ENCODE measurements around the gene RIC3.
"Not testable (repeated sequence)": the region's sequence is repeated elsewhere in the genome, so short reads cannot be mapped to it uniquely, and the experiment has no call there.

The RIC3 gene

GRCh38 chr11:8190431-8190830, 21.6 kb upstream of the RIC3 start:
- no peak for DNase-seq (ENCODE audit: low read depth in 2 of 2)

GRCh38 chr11:8186429-8186828, 17.6 kb upstream of the RIC3 start:
- no peak for DNase-seq (ENCODE audit: low read depth in 2 of 2)

DNA sequence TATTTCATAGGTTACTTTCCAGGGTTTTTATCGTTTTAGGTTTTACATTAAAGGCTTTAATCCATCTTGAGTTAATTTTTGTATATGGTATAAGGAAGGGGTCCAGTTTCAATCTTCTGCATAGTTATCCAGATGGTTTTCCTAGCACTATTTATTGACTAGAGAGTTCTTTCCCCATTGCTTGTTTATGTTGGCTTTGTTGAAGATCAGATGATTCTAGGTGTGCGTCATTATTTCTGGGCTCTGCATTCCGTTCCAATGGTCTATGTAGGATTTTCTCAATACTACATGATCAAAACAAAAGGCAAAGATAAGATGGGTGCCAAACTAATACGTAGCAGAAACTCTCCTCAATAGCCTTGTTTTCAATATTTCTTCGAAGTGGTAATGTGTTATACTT, 14.3 kb upstream of the RIC3 start:
- DNase-seq (ENCODE audit: low read depth in 2 of 2) = no peak

- DNase-seq (ENCODE audit: low read depth in 2 of 2) = no peak
Observed at GRCh38 chr11:8180469-8180868, 11.6 kb upstream of the RIC3 start.

DNA sequence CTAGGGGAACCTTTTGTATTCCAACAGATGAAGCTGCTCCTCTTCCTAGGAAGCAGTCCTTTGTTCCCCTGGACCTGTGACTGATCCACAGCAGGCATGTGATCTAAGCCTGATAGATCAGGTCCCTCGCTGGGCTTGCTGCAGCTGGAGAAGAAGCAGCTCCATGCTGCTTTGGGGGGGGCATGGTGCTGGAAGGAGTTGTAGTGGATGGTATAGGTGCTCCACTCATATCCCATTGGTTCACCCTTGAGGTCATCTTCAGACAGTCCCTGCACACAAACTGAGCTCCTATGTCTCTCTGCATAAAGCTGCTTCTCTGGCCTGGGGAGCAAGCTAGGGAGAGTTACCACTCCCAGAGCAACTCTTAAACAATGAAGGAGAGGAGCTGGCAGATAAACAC, 9.5 kb upstream of the RIC3 start:
- no peak for DNase-seq (ENCODE audit: low read depth in 2 of 2)

DNA sequence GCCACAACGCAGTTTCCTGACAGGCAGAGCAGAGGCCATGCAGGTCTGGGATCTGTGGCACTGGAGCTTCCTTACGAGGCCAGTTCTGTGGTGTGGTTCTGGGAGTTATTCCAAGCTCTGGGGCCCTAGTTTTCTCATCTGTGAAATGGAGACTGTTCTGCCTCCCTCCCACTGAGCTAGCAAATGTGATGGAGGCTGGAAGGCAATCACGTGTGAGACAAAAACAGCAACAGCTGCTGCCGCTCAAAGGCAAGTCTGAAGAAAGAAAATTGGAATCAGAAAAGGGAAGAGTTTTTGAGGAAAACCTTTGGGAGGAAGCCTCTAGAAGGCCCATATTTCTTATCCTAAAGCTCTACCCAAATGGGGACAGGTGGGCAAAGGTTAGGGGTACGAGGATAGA, 8.3 kb upstream of the RIC3 start:
- no peak for DNase-seq (ENCODE audit: low read depth in 2 of 2)

GRCh38 chr11:8167796-8168195, 1.0 kb downstream of the RIC3 start:
- DNase-seq (ENCODE audit: low read depth in 2 of 2) = no peak

DNA sequence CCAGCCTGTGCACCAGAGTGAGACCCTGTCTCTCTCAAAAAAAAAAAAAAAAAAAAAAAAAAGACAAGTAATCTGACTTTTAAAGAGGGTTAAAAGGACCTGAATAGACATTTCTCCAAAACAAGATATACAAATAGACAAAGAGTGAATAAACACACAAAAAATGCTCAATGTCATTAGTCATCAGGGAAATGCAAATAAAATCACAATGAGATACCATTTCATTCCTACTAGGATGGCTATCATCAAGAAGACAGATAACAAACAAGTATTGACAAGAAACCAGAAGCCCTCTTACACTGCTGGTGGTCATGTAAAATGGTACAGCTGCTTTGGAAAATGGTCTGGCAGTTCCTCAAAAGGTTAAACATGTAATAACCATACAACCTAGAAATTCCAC, 4.1 kb downstream of the RIC3 start:
- DNase-seq (ENCODE audit: low read depth in 2 of 2) = no peak

DNA sequence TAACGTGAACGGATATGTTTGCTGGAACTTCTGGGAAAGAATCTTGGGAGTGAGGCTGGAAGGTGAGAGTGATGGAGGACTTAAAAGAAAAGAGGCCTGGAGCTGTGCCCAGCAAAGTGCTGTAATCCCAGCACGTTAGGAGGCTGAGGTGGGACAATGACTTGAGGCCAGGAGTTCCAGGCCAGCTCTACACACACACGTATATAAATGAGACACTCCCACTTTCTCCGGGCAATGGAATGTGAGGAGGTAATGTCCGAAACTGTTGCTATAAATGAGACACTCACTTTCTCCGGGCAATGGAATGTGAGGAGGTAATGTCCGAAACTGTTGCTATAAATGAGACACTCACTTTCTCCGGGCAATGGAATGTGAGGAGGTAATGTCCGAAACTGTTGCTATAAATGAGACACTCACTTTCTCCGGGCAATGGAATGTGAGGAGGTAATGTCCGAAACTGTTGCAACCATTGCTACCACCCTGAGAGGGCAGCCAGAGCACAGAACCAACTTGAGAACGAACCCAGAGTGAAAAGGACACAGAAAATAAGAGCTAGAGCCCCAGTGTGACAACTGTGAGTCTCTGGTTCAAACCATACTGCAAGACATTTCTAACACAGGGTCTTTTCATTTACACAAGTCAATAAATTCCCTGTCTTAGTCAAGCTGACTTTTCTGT, 7.1 kb downstream of the RIC3 start:
- DNase-seq (ENCODE audit: low read depth in 2 of 2) = not testable (repeated sequence)

DNA sequence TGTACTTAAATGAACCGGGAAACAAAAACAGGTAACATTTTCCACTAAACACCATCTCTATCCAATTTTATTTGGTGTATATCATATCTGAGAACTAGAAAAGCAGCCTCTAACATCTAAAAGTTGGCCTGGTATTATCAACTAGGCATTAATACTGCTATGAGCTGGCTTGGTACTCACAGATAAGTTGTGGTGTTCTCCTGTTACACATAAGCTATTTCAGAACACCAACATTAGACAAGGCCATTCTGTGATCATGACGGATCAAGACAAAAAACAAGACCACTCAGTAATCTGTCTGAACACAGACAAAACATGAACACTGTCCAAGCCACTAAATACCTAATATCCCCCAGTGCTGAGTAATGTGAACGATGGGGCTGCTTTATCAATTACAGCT, 11.9 kb downstream of the RIC3 start:
- DNase-seq (ENCODE audit: low read depth in 2 of 2) = no peak

GRCh38 chr11:8149726-8150125, 19.1 kb downstream of the RIC3 start:
- DNase-seq (ENCODE audit: low read depth in 2 of 2) = no peak

GRCh38 chr11:8138526-8138925, 30.3 kb downstream of the RIC3 start:
- DNase-seq (ENCODE audit: low read depth in 2 of 2) = no peak

- DNase-seq (ENCODE audit: low read depth in 2 of 2) = no peak
Observed at GRCh38 chr11:8127447-8127846, 41.4 kb downstream of the RIC3 start.

DNA sequence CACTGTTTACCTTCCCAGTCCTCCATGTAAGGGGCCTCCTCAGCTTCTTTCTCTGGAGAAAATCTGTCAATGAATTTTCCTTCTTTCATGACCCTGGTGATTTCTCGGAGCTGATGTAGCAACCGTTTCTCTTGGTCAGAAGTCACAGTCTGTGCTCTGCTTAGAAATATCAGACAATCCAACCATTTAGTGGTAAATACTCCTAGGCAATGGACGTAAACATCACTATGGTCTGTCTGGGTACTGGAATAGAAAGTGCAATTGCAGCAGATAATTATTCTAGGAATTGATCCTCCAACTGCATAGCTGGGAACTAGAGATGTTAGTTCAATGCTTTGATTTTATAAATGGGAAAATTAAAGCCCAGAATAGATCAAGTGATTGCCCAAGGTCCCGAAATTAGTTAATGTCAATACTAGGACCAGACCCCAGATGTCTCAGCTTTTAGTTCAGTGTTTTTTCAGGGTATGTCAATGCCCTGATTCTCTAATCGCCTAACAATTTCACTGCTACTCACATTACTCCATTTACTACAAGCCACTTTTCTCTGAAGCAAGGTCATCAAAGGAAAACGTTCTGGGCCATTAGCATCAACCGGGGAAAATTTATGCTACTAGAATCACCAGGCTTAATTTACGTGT, 42.1 kb downstream of the RIC3 start:
- no peak for DNase-seq (ENCODE audit: low read depth in 2 of 2)

- no peak for DNase-seq (ENCODE audit: low read depth in 2 of 2)
Observed at GRCh38 chr11:8122173-8122764, 46.6 kb downstream of the RIC3 start.

GRCh38 chr11:8111636-8112035, 57.2 kb downstream of the RIC3 start:
- no peak for DNase-seq (ENCODE audit: low read depth in 2 of 2)

GRCh38 chr11:8110396-8110795, 58.4 kb downstream of the RIC3 start:
- DNase-seq (ENCODE audit: low read depth in 2 of 2) = no peak

- no peak for DNase-seq (ENCODE audit: low read depth in 2 of 2)
Observed at GRCh38 chr11:8109675-8110074, 59.1 kb downstream of the RIC3 start.

- no peak for DNase-seq (ENCODE audit: low read depth in 2 of 2)
Observed at GRCh38 chr11:8108421-8108820, 60.4 kb downstream of the RIC3 start.

GRCh38 chr11:8107642-8108041, 61.2 kb downstream of the RIC3 start:
- DNase-seq (ENCODE audit: low read depth in 2 of 2) = no peak

- no peak for DNase-seq (ENCODE audit: low read depth in 2 of 2)
Observed at GRCh38 chr11:8106679-8107078, 62.1 kb downstream of the RIC3 start.

GRCh38 chr11:8105666-8106065, 63.2 kb downstream of the RIC3 start:
- no peak for DNase-seq (ENCODE audit: low read depth in 2 of 2)

GRCh38 chr11:8105133-8105532, 63.7 kb downstream of the RIC3 start:
- no peak for DNase-seq (ENCODE audit: low read depth in 2 of 2)

Measured in stimulated activated CD8-positive, alpha-beta memory T cell treated with anti-CD3 and anti-CD28 coated beads, Interleukin-2, amount 100 ng/mL, for 1 hour (primary cell).